Glomerular endothelial cell (primary cell): ENCODE data around the gene RAF1. TPM values are rescaled to one million over a fixed set of nuclear protein-coding genes. Genes with fewer than 3 reads are reported as not detected.
"Not testable (repeated sequence)": the region's sequence is repeated elsewhere in the genome, so short reads cannot be mapped to it uniquely, and the experiment has no call there.

Experiments used
- DNase-seq: peaks from one replicate; pipeline ENCODE4 v3.0.0-alpha.2; 2011; ENCODE audit warnings: low read depth, low spot score; ENCODE audit errors: extremely low read depth
- total RNA-seq: library from RNA; depleted of rRNA; stranded (reverse); fragments of >200 nt; gene quantifications from 2 replicates; pipeline ENCODE4 v1.2.3, GENCODE V29; 2015

RAF1 gene
- total RNA-seq, 1 donor from 2014 or later = 72.3 TPM

- DNase-seq = no peak
These were observed 96.9 kb downstream of the RAF1 start for GRCh38 chr3:12566976-12567375.

GRCh38 chr3:12562451-12562850, 101.5 kb downstream of the RAF1 start:
- DNase-seq = no peak

GRCh38 chr3:12561397-12561796, 102.5 kb downstream of the RAF1 start:
- DNase-seq = no peak

- no peak for DNase-seq
These were observed 103.3 kb downstream of the RAF1 start for GRCh38 chr3:12560505-12561190.

GRCh38 chr3:12559520-12559919, 104.4 kb downstream of the RAF1 start:
- DNase-seq = no peak

DNA sequence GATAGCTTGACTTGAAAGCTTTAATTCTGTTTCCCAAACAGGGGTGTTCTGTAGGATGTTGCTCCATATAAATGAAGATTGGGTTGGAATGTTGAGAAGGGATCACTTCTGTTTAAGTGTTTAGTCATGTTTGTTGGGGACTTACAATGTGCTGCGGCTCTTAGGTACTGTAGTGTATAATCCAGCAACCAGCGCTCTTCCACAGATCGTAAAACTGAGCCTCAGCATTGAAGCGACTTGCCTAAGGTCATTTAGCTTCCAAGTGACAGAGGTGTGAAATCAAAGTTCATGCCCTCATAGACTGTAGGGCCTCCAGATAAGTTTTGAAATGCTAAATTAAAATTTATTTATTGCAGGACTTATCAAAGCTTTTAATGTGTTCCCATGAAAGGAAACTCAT, 105.2 kb downstream of the RAF1 start:
- no peak for DNase-seq

DNA sequence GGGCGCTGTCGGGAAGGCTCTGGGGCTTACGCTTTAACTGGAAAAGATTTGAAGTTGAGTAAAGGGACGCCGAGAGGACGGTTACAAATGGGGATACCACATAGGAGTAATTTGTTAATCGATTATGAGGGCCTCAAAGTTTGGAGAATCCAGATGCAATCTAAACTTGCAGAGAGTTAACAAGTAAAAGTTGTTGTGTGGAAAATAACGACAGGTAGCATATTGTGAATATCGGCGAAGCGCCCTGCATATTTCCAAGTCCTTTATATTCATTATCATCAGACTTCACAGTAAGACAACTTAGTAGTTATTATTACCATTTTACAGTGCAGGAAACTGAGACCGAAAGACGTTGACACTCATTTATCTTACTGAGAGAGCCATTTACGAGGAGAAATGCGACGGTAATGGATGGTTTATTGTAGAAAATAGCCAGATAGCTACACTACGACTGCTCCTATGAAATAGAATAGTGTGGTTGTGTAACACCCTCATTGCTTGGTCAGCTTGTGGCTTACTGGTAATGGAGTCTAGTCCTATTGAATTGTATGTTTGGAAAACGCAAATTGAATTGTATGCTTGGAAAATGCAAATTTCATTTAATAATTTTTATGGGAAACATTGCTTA, 106.3 kb downstream of the RAF1 start:
- DNase-seq = no peak

DNA sequence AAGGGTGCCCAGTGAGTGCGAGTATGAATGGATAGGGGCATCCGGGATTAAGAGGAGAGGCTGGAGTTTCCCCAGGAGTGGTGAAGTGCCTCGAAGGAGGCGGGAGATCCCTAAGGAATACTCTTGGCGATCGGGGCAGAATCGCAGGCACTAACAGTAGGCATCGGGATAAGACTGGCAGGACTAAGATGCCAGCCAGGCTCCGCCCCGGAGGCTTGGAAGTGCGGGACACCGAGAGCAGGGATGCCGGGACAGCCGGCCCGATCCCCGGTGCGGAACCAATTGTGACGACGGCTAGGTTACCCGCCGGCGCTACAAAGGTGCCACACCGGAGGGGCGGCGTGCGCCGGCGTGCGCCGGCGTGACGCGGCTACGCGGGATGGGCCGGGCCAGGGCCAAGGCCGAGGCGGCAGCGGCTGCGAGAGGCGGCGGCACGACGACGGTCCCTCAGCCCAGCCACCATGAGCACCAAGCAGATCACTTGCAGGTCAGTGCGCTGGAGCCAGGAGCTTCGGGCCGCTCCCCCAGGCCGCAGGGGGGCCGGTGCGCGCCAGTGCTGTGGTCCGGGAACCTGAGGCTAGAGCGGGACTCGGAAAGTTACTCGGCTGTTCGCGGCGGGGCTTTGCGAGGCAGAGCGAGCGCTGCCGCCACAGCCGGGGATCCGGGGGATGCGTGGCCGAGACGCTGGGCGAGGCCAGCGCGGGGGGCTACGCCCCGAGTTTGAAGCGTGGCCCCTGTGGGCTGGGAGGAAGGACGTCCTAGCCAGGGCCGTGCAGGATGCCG, 107.0 kb downstream of the RAF1 start, which contains the start of gene MKRN2:
Gene MKRN2 (plus strand): TSS at position 398 of the 783 bp plus-strand sequence. CDS start 64 bp downstream, at position 462.
- DNase-seq = peak; percentile 48

GRCh38 chr3:12556314-12556689, 107.6 kb downstream of the RAF1 start:
- DNase-seq = no peak

DNA sequence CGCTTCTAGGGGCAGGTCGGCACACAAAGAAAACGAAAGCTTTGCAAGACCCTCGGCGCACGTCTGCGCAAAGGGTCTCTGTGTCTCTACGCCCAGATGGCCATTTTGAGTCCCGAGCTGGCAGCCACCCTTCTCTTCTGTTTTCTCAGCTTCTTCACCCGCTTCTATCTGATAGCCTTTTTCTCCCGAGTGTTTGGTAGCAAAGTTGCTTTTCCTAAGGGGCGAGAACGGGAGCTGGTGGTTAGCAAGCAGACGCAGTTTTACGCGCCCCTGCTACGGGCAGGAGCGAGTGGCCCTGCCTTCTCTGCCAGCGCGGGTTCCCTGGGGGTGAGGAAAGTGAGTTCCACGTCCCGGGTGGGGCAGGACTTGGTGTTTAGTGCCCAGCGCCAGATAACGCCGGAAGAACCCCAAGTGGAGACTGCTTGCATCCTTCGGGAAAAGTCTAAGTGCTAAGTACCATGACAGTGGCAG, 110.0 kb downstream of the RAF1 start:
- DNase-seq = no peak

- no peak for DNase-seq
These were observed 113.8 kb downstream of the RAF1 start for GRCh38 chr3:12549971-12550760.

- no peak for DNase-seq
These were observed 118.5 kb downstream of the RAF1 start, which contains the start of gene MKRN2OS for GRCh38 chr3:12545473-12545791. Gene MKRN2OS, minus strand, starts transcription at chr3:12545499. Its CDS starts 35 bp downstream, at chr3:12545464.

GRCh38 chr3:12544652-12545472, 119.1 kb downstream of the RAF1 start:
- no peak for DNase-seq

GRCh38 chr3:12543497-12543896, 120.4 kb downstream of the RAF1 start:
- not testable (repeated sequence) for DNase-seq

DNA sequence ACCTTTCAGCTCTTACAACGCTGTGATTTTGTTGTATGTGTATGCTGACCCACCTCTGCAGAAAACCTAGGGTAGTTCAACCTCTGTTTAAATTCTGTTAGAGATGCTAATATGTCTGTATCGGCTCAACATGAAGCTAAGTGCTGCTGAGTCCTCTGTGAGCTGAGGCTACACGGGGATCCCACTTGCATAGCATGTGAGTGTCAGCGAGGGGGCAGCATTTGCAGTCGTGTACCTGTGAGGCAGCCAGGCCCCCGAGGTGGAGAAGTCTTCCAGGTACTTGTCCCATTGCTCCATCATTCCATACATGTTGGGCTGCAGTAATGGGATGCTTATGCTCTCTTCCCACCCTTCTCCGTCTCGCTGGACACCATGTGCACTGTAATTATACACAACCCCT, 122.3 kb downstream of the RAF1 start:
- DNase-seq = no peak

GRCh38 chr3:12536423-12536822, 127.5 kb downstream of the RAF1 start:
- DNase-seq = no peak
